Upper lobe of left lung (tissue), 6 donors: ENCODE measurements around the gene NKIRAS2. TPM values are rescaled to one million over a fixed set of nuclear protein-coding genes. Genes with fewer than 3 reads are reported as not detected.

ENCODE experiments used
- ATAC-seq, 2 donors: fragments of 200-7000 bp; cut with Tn5 transposase; one replicate each; pipeline ENCODE4 v1.9.1; 2022; ENCODE audit warnings: mild to moderate bottlenecking in 2 of 2, moderate library complexity in 2 of 2; ENCODE audit not compliant: low FRiP score in 2 of 2
- DNase-seq, 2 donors: peaks; one replicate each; pipeline ENCODE4 v3.0.0-alpha.2; 2019 to 2020
- H3K27ac ChIP-seq, 4 donors: fragments of 200-600 bp; sonication (generic); one replicate each; pipeline ENCODE4 v1.5.1; 2016 to 2019
- H3K27me3 ChIP-seq, 4 donors: fragments of 200-600 bp; sonication (generic); one replicate each; pipeline ENCODE4 v1.5.1; 2017 to 2019
- H3K36me3 ChIP-seq, 4 donors: fragments of 200-600 bp; sonication (generic); one replicate each; pipeline ENCODE4 v1.5.1; 2016 to 2019
- H3K4me1 ChIP-seq, 4 donors: fragments of 200-600 bp; sonication (generic); one replicate each; pipeline ENCODE4 v1.5.1; 2018 to 2019
- H3K4me3 ChIP-seq, 4 donors: fragments of 200-600 bp; sonication (generic); one replicate each; pipeline ENCODE4 v1.5.1; 2017 to 2019; ENCODE audit warnings: mild to moderate bottlenecking in 2 of 4, moderate library complexity in 1 of 4
- H3K9me3 ChIP-seq, 4 donors: fragments of 200-600 bp; sonication (generic); one replicate each; pipeline ENCODE4 v1.5.1; 2018 to 2019
- CTCF ChIP-seq, 6 experiments: fragments of 450-650 bp in 4 of 6; fragments of 200-600 bp in 2 of 6; sonication (generic) in 2 of 6; IDR thresholded peaks; one replicate each; pipeline ENCODE4 v1.5.1; 2016 to 2019; ENCODE audit warnings: antibody characterized with exemption in 6 of 6
- EP300 ChIP-seq, 4 donors: sonication (generic); formaldehyde crosslinking; IDR thresholded peaks; one replicate each; pipeline ENCODE4 v1.5.1; 2017; ENCODE audit warnings: antibody characterized with exemption in 4 of 4, control low read depth in 2 of 4
- POLR2A ChIP-seq, 4 donors: fragments of 450-650 bp; IDR thresholded peaks; one replicate each; pipeline ENCODE4 v1.5.1; 2016 to 2017; ENCODE audit warnings: antibody characterized with exemption in 4 of 4, mild to moderate bottlenecking in 2 of 4
- POLR2AphosphoS5 ChIP-seq, 2 donors: sonication (generic); formaldehyde crosslinking; IDR thresholded peaks; one replicate each; pipeline ENCODE4 v1.5.1; 2017; ENCODE audit warnings: antibody characterized with exemption in 2 of 2
- WGBS, 2 donors: methylation state at CpG; one replicate each; pipeline ENCODE4 v1.1.5; 2017 to 2018; 5-methylcytosine and 5-hydroxymethylcytosine counted together
- total RNA-seq, 6 donors: library from RNA; depleted of rRNA in 4 of 6; stranded (reverse); fragments of >200 nt in 4 of 6; gene quantifications; one replicate each; pipeline versions ENCODE4 v1.1.0 to v1.2.1, GENCODE V29; 2016 to 2021
- donor health status: DM: no; HTN: no; CAD: no; lungs with moderate emphysema.
- donor health status: DM: no; HTN: yes; CAD: no; lungs with severe emphysema.

The NKIRAS2 gene
- total RNA-seq, 6 donors from 2014 or later: 27.2 to 36.6 (median 31.0) TPM

- no peaks in the 10 kb centered on the region for H3K27me3 ChIP-seq
- ATAC-seq: no peak
- 89 to 90% methylated on average over 14 to 19 of the region's 20 CpGs for WGBS, 2 donors
Measured at GRCh38 chr17:42042598-42043319, 22.9 kb downstream of the NKIRAS2 start.

DNA sequence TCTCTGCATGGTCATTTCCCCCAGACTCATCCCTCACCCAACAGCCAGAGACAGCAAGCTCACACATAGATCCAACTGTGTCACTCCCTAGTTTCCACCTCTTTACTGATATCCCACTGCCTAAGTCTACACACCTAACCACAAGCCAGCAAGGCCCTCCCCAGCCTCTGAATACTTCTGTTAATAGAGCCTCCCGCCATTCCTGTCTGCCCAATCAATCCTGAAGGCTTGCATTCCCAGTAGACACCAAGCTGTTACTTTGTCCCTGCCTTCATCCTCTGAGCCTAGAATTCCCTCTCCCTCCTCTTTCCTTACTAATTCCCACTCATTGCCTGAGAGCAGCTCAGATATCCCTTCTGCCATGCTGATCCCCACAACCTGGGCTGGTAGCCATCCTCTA, 25.8 kb downstream of the NKIRAS2 start:
- H3K9me3 ChIP-seq: no peaks in the 10 kb centered on the region
- WGBS, 2 donors: 85 to 86% methylated on average over 1 of the region's 1 CpG
- H3K4me1 ChIP-seq: peaks cover under 1 to 12% (median 4%) of the 10 kb centered on the region in 4 donors
- no peak for ATAC-seq
- DNase-seq: no peak
- no peak overlapping the region for H3K4me3 ChIP-seq
- H3K27me3 ChIP-seq: no peaks in the 10 kb centered on the region
- H3K27ac ChIP-seq: no peak overlapping the region
- TF ChIP-seq EP300 (IDR thresholded peaks at IDR 0.05) (no peak), POLR2A (IDR thresholded peaks at IDR 0.05) (no peak), CTCF (IDR thresholded peaks at IDR 0.05) (no peak), POLR2AphosphoS5 (IDR thresholded peaks at IDR 0.05) (no peak)
- H3K36me3 ChIP-seq: peaks cover 0 to 6% (median 0%) of the 10 kb centered on the region in 4 donors

More at GRCh38 chr17:42042598-42043319, 22.9 kb downstream of the NKIRAS2 start:
- peaks cover 0 to 6% (median 0%) of the 10 kb centered on the region in 4 donors for H3K36me3 ChIP-seq
- no peak for TF ChIP-seq POLR2AphosphoS5 (IDR thresholded peaks at IDR 0.05)
- TF ChIP-seq POLR2A (IDR thresholded peaks at IDR 0.05): no peak
- no peak for TF ChIP-seq CTCF (IDR thresholded peaks at IDR 0.05)
- TF ChIP-seq EP300 (IDR thresholded peaks at IDR 0.05): no peak
- no peak overlapping the region for H3K4me3 ChIP-seq
- no peak overlapping the region for H3K27ac ChIP-seq
- peaks cover 0 to 11% (median 3%) of the 10 kb centered on the region in 4 donors for H3K4me1 ChIP-seq
- DNase-seq: peak in 1 of 2 donors; percentile 59
- no peaks in the 10 kb centered on the region for H3K9me3 ChIP-seq

GRCh38 chr17:42047343-42047742, 27.5 kb downstream of the NKIRAS2 start:
- DNase-seq: no peak
- Histone ChIP-seq H3K4me3 (no peak overlapping the region), H3K9me3 (no peaks in the 10 kb centered on the region), H3K36me3 (peaks cover 0 to 6% (median 0%) of the 10 kb centered on the region in 4 donors), H3K27me3 (no peaks in the 10 kb centered on the region), H3K27ac (no peak overlapping the region), H3K4me1 (peaks cover 5 to 16% (median 10%) of the 10 kb centered on the region in 4 donors)
- WGBS, 2 donors: 83 to 87% methylated on average over 12 of the region's 12 CpGs
- ATAC-seq: no peak
- TF ChIP-seq POLR2AphosphoS5 (IDR thresholded peaks at IDR 0.05): no peak

GRCh38 chr17:42049834-42050392, 30.0 kb downstream of the NKIRAS2 start:
- no peak for TF ChIP-seq POLR2AphosphoS5 (IDR thresholded peaks at IDR 0.05)
- no peak for TF ChIP-seq EP300 (IDR thresholded peaks at IDR 0.05)
- no peak for TF ChIP-seq POLR2A (IDR thresholded peaks at IDR 0.05)
- no peak for TF ChIP-seq CTCF (IDR thresholded peaks at IDR 0.05)
- Histone ChIP-seq H3K4me3 (peak overlapping the region; percentile 68 to 90 (median 74)), H3K36me3 (no peaks in the 10 kb centered on the region), H3K27ac (peak overlapping the region; percentile 5 to 73 (median 44)), H3K27me3 (no peaks in the 10 kb centered on the region), H3K4me1 (peaks cover 5 to 16% (median 10%) of the 10 kb centered on the region in 4 donors), H3K9me3 (no peaks in the 10 kb centered on the region)
- ATAC-seq (peak in 1 of 2 donors; percentile 3), DNase-seq (no peak)
- 0 to 1% methylated on average over 1 to 7 of the region's 7 CpGs for WGBS, 2 donors

- no peak for TF ChIP-seq POLR2AphosphoS5 (IDR thresholded peaks at IDR 0.05)
- peak in 5 of 6 experiments; percentile 16 to 54 (median 33) for TF ChIP-seq CTCF (IDR thresholded peaks at IDR 0.05)
- ATAC-seq: peak; percentile 66 to 73
- H3K27me3 ChIP-seq: no peaks in the 10 kb centered on the region
- no peaks in the 10 kb centered on the region for H3K36me3 ChIP-seq
- H3K4me3 ChIP-seq: peak within 1 kb of the TSS; percentile 68 to 90 (median 74)
- H3K27ac ChIP-seq: peak within 1 kb of the TSS; percentile 5 to 73 (median 44)
- 3% methylated on average over 36 of the region's 65 CpGs; no CpG with 5 or more reads in 1 of the 2 donors for WGBS, 2 donors
- peak; percentile 58 to 90 for DNase-seq
- peaks cover 5 to 16% (median 10%) of the 10 kb centered on the region in 4 donors for H3K4me1 ChIP-seq
- H3K9me3 ChIP-seq: no peaks in the 10 kb centered on the region
Measured at GRCh38 chr17:42050393-42051012, 30.6 kb downstream of the NKIRAS2 start, which contains the start of gene C17orf113. TSS of gene C17orf113 (minus strand) at chr17:42050601. CDS start at chr17:42043376, 7,225 bp downstream.
